GM12873 (cell line): ENCODE data around the gene C2orf76.

Experiments
- TF ChIP-seq, protein P1 (sequence below): IDR thresholded peaks from 2 replicates; pipeline ENCODE4 v1.5.1; 2012; ENCODE audit warnings: low read depth, mild to moderate bottlenecking, moderate library complexity, low read length, control low read depth; ENCODE audit not compliant: insufficient read depth; ENCODE audit errors: missing control alignments

The C2orf76 gene

DNA sequence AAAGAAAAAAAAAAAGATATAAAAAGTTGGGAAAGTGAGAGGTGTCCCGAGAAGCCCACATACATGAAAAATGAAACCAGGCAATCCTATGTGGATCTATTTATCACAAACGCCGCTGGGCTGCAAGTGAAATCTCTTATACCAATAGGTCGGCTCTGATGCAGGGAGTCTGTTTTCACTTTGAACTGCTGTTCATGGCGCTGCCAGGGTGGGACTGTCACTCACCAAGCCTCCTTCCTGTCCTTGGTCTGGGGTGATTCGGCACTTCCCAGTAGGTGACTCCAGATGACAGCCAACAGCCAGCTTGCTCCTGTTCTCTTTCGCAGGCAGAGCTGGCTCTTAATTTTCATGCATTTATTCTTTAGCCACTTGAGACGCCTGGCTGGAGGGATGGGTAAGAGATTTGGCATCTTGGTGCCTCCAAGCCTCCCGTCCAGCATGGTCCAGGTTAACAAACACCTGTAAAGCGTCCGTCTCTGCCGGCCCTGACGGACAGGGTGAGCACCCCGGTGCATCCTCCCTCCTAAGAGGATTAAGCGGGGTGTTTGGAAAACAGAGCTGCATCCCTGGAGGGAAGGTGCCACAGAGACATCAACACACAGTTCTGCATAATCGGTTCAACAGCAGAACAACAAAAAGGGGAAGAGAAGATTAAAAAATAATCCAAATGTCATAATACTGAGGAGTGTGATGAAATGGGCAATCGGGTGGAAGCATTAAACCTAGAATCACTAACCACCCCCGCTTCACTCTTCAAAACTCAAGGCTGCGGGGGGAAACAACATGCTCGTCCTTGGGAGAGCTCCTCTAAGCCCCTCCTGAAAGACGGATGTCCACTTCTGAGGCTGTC, 84.3 kb downstream of the C2orf76 start:
- TF ChIP-seq, protein P1, sequence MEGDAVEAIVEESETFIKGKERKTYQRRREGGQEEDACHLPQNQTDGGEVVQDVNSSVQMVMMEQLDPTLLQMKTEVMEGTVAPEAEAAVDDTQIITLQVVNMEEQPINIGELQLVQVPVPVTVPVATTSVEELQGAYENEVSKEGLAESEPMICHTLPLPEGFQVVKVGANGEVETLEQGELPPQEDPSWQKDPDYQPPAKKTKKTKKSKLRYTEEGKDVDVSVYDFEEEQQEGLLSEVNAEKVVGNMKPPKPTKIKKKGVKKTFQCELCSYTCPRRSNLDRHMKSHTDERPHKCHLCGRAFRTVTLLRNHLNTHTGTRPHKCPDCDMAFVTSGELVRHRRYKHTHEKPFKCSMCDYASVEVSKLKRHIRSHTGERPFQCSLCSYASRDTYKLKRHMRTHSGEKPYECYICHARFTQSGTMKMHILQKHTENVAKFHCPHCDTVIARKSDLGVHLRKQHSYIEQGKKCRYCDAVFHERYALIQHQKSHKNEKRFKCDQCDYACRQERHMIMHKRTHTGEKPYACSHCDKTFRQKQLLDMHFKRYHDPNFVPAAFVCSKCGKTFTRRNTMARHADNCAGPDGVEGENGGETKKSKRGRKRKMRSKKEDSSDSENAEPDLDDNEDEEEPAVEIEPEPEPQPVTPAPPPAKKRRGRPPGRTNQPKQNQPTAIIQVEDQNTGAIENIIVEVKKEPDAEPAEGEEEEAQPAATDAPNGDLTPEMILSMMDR, result no peak

DNA sequence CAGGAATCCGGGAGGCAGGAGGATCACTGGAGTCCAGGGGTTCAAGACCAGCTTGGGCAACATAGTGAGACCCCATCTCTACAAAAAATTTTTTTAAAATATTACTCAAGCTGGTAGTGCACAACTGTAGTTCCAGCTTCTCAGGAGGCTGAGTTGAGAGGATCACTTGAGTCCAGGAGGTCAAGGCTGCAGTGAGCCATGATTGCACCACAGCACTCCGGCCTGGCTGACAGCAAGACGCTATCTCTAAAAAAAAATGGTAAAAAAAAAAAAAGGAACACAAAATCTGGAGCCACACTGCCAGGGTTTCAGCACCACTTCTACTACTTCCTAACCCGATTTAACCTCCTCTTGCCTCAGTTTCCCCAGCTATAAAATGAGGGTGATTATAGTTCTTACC, 86.0 kb downstream of the C2orf76 start:
- TF ChIP-seq, protein P1, result no peak

DNA sequence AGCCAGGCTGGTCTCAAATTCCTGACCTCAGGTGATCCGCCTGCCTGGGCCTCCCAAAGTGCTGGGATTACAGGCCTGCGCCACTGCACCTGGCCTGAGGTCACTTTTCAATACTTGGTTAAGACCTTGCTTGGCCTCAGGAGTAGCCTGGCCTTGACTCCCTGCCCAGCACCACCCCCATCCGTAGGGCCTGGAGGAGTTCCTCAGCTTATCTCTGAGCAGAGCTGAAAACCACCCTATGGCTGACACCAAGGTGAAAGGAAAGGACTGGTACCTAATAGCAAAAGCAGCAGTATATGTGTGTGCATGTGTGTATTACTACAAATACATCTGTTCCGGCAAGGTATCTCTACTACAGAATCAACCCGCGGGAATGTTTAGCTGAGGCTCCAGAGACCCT, 87.0 kb downstream of the C2orf76 start:
- TF ChIP-seq, protein P1, result no peak

DNA sequence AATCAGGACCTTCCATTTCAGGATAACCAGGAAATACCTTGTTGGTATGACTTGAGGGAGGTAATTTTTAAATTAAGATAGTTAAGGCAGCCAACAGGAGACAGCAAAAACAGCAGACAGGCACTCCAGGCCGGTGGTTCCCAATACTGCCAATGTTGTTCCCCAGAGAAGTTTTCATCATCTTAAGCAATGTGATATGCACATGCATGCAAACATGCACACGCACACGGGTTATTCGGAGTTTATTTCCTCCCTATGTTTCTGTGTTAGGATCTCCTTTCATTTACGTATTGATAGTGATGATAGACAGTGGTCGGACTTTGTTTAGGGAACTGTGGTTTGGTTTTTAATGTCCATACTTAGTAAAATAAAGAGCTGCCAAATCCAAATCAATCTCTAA, 87.7 kb downstream of the C2orf76 start:
- TF ChIP-seq, protein P1, result no peak

DNA sequence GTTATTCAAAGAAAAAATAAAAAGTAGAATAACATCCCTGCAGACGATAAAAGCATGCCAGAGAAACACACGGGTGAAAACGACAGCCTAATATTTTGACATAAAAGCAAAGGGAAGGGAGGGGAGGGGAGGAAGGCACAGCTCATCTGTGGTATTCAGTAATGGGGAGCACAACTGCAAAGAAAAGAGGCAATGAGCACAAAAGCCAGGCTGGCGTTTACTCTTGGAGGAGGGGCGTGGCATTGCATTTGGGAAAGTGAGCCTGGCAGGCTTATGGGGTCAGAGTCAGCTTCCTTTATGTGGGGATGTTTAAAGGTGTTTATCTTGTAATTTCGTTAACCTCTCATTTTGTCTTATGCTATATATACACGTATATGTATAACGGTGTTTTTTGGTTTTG, 89.8 kb downstream of the C2orf76 start:
- TF ChIP-seq, protein P1, result no peak

DNA sequence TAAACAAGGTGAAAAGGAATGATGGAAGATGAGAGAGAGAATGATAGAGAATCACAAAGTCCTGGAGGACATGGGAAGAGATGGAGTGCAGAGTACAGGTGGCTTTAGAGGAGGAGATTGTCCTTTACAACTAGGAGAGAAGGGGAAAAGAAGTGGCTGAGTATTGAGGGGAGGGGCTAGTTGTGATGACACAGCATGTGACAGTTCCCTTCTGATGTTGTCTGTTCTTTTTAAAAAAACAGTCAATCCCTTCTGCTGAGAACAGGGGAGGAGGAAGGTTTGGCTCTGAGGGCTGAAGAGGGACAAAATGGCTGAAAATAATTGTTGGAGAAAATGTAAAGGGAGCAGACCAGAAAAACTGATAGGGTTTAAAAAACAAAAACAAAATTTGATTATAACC, 99.0 kb downstream of the C2orf76 start:
- TF ChIP-seq, protein P1, result no peak

DNA sequence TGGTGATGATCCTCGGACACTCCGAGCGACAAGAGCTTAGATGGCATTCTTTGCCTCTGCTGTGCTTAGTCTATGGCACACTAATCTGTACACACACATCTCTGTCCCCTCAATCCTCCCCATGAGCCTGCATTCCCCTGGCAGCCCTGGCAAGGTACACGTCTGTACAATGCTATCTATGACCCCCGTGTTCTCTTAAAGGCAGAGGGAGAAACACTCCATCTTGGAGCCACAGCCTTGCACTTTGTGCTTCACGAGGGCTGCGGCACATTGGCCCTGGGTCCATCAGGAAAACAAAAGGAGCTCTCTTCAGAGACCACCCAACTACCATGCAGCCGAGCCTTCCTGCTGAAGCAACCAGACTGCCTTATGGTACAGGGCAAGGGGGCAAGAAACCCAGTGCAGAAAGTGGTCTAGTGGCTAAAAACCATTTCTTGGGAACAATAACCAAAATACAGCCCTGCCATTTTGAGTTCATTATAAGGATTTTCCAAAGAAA, 100.5 kb downstream of the C2orf76 start:
- TF ChIP-seq, protein P1, result no peak
